ENCODE data around the gene STXBP4.

Gene STXBP4

GRCh38 chr17:54933921-54934320 is 34.6 kb upstream of the STXBP4 start:
- TF ChIP-seq CTCF (IDR thresholded peaks at IDR 0.05; ENCODE audit: low read length) (no peak), EZH2 (IDR thresholded peaks at IDR 0.05; ENCODE audit: borderline replicate concordance, low read length) (no peak)
- Histone ChIP-seq H3K9me2 (ENCODE audit: low read depth, low read length) (no peaks in the 10 kb centered on the region), H3K4me3 (ENCODE audit: low read depth, low read length, poor library complexity, severe bottlenecking) (no peak overlapping the region), H2AFZ (ENCODE audit: low read length) (no peak overlapping the region), H4K20me1 (ENCODE audit: insufficient read depth, low read length) (no peaks in the 10 kb centered on the region), H3K4me1 (ENCODE audit: insufficient read depth, low read length, severe bottlenecking) (no peaks in the 10 kb centered on the region), H3K27me3 (ENCODE audit: insufficient read depth, low read length) (0 out of 2 replicates have a peak, but pooled peaks cover 6% of the 10 kb centered on the region), H3K9ac (ENCODE audit: low read length) (no peak overlapping the region), H3K79me2 (ENCODE audit: insufficient read depth, low read length) (no peaks in the 10 kb centered on the region), H3K4me2 (ENCODE audit: low read length) (no peak overlapping the region), H3K27ac (ENCODE audit: low read depth, low read length, poor library complexity, severe bottlenecking) (no peak overlapping the region), H3K36me3 (ENCODE audit: insufficient read depth, low read length) (no peaks in the 10 kb centered on the region), H3K9me3 (ENCODE audit: low read length) (no peaks in the 10 kb centered on the region), H3F3A (ENCODE audit: insufficient read depth, low read length) (no peaks in the 10 kb centered on the region)

- Histone ChIP-seq H3K79me2 (ENCODE audit: insufficient read depth, low read length) (no peaks in the 10 kb centered on the region), H3K9ac (ENCODE audit: low read length) (no peak overlapping the region), H3K4me2 (ENCODE audit: low read length) (no peak overlapping the region), H3K9me2 (ENCODE audit: low read depth, low read length) (no peaks in the 10 kb centered on the region), H3K36me3 (ENCODE audit: insufficient read depth, low read length) (no peaks in the 10 kb centered on the region), H3K4me3 (ENCODE audit: low read depth, low read length, poor library complexity, severe bottlenecking) (no peak overlapping the region), H3K9me3 (ENCODE audit: low read length) (no peaks in the 10 kb centered on the region), H3K27ac (ENCODE audit: low read depth, low read length, poor library complexity, severe bottlenecking) (no peak overlapping the region), H3F3A (ENCODE audit: insufficient read depth, low read length) (no peaks in the 10 kb centered on the region), H3K4me1 (ENCODE audit: insufficient read depth, low read length, severe bottlenecking) (no peaks in the 10 kb centered on the region), H4K20me1 (ENCODE audit: insufficient read depth, low read length) (no peaks in the 10 kb centered on the region), H3K27me3 (ENCODE audit: insufficient read depth, low read length) (0 out of 2 replicates have a peak, but pooled peaks cover 6% of the 10 kb centered on the region), H2AFZ (ENCODE audit: low read length) (no peak overlapping the region)
- TF ChIP-seq EZH2 (IDR thresholded peaks at IDR 0.05; ENCODE audit: borderline replicate concordance, low read length) (no peak), CTCF (IDR thresholded peaks at IDR 0.05; ENCODE audit: low read length) (no peak)
These were observed 33.1 kb upstream of the STXBP4 start for GRCh38 chr17:54935471-54935870.

GRCh38 chr17:54937018-54937417 is 31.5 kb upstream of the STXBP4 start:
- Histone ChIP-seq H3K9me2 (ENCODE audit: low read depth, low read length) (no peaks in the 10 kb centered on the region), H3K27me3 (ENCODE audit: insufficient read depth, low read length) (0 out of 2 replicates have a peak, but pooled peaks cover 6% of the 10 kb centered on the region), H2AFZ (ENCODE audit: low read length) (no peak overlapping the region), H3K4me1 (ENCODE audit: insufficient read depth, low read length, severe bottlenecking) (no peaks in the 10 kb centered on the region), H3K79me2 (ENCODE audit: insufficient read depth, low read length) (no peaks in the 10 kb centered on the region), H3F3A (ENCODE audit: insufficient read depth, low read length) (no peaks in the 10 kb centered on the region), H3K4me3 (ENCODE audit: low read depth, low read length, poor library complexity, severe bottlenecking) (no peak overlapping the region), H3K27ac (ENCODE audit: low read depth, low read length, poor library complexity, severe bottlenecking) (no peak overlapping the region), H3K4me2 (ENCODE audit: low read length) (no peak overlapping the region), H3K36me3 (ENCODE audit: insufficient read depth, low read length) (no peaks in the 10 kb centered on the region), H3K9ac (ENCODE audit: low read length) (no peak overlapping the region), H3K9me3 (ENCODE audit: low read length) (no peaks in the 10 kb centered on the region), H4K20me1 (ENCODE audit: insufficient read depth, low read length) (no peaks in the 10 kb centered on the region)
- TF ChIP-seq EZH2 (IDR thresholded peaks at IDR 0.05; ENCODE audit: borderline replicate concordance, low read length): no peak

- H3K4me2 ChIP-seq (ENCODE audit: low read length): no peak overlapping the region
- H3F3A ChIP-seq (ENCODE audit: insufficient read depth, low read length): no peaks in the 10 kb centered on the region
- no peaks in the 10 kb centered on the region for H3K36me3 ChIP-seq (ENCODE audit: insufficient read depth, low read length)
These were observed 31.1 kb upstream of the STXBP4 start for GRCh38 chr17:54937426-54937825.

More at GRCh38 chr17:54937426-54937825, 31.1 kb upstream of the STXBP4 start:
- H3K27ac ChIP-seq (ENCODE audit: low read depth, low read length, poor library complexity, severe bottlenecking): no peak overlapping the region
- no peaks in the 10 kb centered on the region for H3K9me2 ChIP-seq (ENCODE audit: low read depth, low read length)
- no peak overlapping the region for H3K9ac ChIP-seq (ENCODE audit: low read length)
- no peak overlapping the region for H3K4me3 ChIP-seq (ENCODE audit: low read depth, low read length, poor library complexity, severe bottlenecking)
- H3K27me3 ChIP-seq (ENCODE audit: insufficient read depth, low read length): 0 out of 2 replicates have a peak, but pooled peaks cover 6% of the 10 kb centered on the region
- no peaks in the 10 kb centered on the region for H3K9me3 ChIP-seq (ENCODE audit: low read length)
- H4K20me1 ChIP-seq (ENCODE audit: insufficient read depth, low read length): no peaks in the 10 kb centered on the region
- no peak for TF ChIP-seq EZH2 (IDR thresholded peaks at IDR 0.05; ENCODE audit: borderline replicate concordance, low read length)
- TF ChIP-seq CTCF (IDR thresholded peaks at IDR 0.05; ENCODE audit: low read length): no peak
- H3K4me1 ChIP-seq (ENCODE audit: insufficient read depth, low read length, severe bottlenecking): no peaks in the 10 kb centered on the region
- no peaks in the 10 kb centered on the region for H3K79me2 ChIP-seq (ENCODE audit: insufficient read depth, low read length)
- no peak overlapping the region for H2AFZ ChIP-seq (ENCODE audit: low read length)

Measured in OCI-LY1 (cell line).